ENCODE measurements around the gene CNTN4. TPM values are rescaled to one million over a fixed set of nuclear protein-coding genes. Genes with fewer than 3 reads are reported as not detected.

CNTN4 gene
- total RNA-seq, 1 donor from 2014 or later, result 37.5 TPM

GRCh38 chr3:2783261-2783660 lies 684.6 kb downstream of the CNTN4 start:
- intact Hi-C loops (cut with DNase I), result no loop called here
- H3K9me3 ChIP-seq, result no peaks in the 10 kb centered on the region
- no peaks in the 10 kb centered on the region for H3K4me1 ChIP-seq
- no peak for DNase-seq (ENCODE audit: low spot score in 2 of 2)
- H3K4me3 ChIP-seq, result no peak overlapping the region
- H3K27ac ChIP-seq, result no peak overlapping the region
- no peaks in the 10 kb centered on the region for H3K27me3 ChIP-seq
- TF ChIP-seq CTCF (IDR thresholded peaks at IDR 0.05), result no peak
- no peaks in the 10 kb centered on the region for H3K36me3 ChIP-seq

- no peaks in the 10 kb centered on the region for H3K4me1 ChIP-seq
- intact Hi-C loops (cut with DNase I), result no loop called here
- H3K9me3 ChIP-seq, result no peaks in the 10 kb centered on the region
- H3K27ac ChIP-seq, result no peak overlapping the region
- no peak overlapping the region for H3K4me3 ChIP-seq
- no peaks in the 10 kb centered on the region for H3K36me3 ChIP-seq
- no peaks in the 10 kb centered on the region for H3K27me3 ChIP-seq
- DNase-seq (ENCODE audit: low spot score in 2 of 2), result no peak
- TF ChIP-seq CTCF (IDR thresholded peaks at IDR 0.05), result no peak
Observed at GRCh38 chr3:2784627-2785026, 686.0 kb downstream of the CNTN4 start.

- no peak for DNase-seq (ENCODE audit: low spot score in 2 of 2)
- TF ChIP-seq CTCF (IDR thresholded peaks at IDR 0.05), result no peak
- Histone ChIP-seq H3K27ac (no peak overlapping the region), H3K4me3 (no peak overlapping the region), H3K27me3 (no peaks in the 10 kb centered on the region), H3K4me1 (no peaks in the 10 kb centered on the region), H3K9me3 (no peaks in the 10 kb centered on the region), H3K36me3 (no peaks in the 10 kb centered on the region)
- intact Hi-C loops (cut with DNase I), result no loop called here
Observed at GRCh38 chr3:2790266-2790815, 691.7 kb downstream of the CNTN4 start.

GRCh38 chr3:2792432-2792831 lies 693.8 kb downstream of the CNTN4 start:
- Histone ChIP-seq H3K27me3 (no peaks in the 10 kb centered on the region), H3K4me1 (no peaks in the 10 kb centered on the region), H3K4me3 (no peak overlapping the region), H3K36me3 (no peaks in the 10 kb centered on the region), H3K27ac (no peak overlapping the region), H3K9me3 (no peaks in the 10 kb centered on the region)
- no peak for TF ChIP-seq CTCF (IDR thresholded peaks at IDR 0.05)
- no peak for DNase-seq (ENCODE audit: low spot score in 2 of 2)
- intact Hi-C loops (cut with DNase I), result no loop called here

- Histone ChIP-seq H3K4me1 (no peaks in the 10 kb centered on the region), H3K27me3 (no peaks in the 10 kb centered on the region), H3K36me3 (no peaks in the 10 kb centered on the region), H3K9me3 (no peaks in the 10 kb centered on the region), H3K27ac (no peak overlapping the region), H3K4me3 (no peak overlapping the region)
- intact Hi-C loops (cut with DNase I), result no loop called here
- no peak for TF ChIP-seq CTCF (IDR thresholded peaks at IDR 0.05)
- DNase-seq (ENCODE audit: low spot score in 2 of 2), result no peak
Observed at GRCh38 chr3:2793987-2794386, 695.3 kb downstream of the CNTN4 start.

GRCh38 chr3:2802429-2802828 lies 703.8 kb downstream of the CNTN4 start:
- intact Hi-C loops (cut with DNase I), result no loop called here
- Histone ChIP-seq H3K4me3 (no peak overlapping the region), H3K4me1 (no peaks in the 10 kb centered on the region), H3K27me3 (no peaks in the 10 kb centered on the region), H3K36me3 (no peaks in the 10 kb centered on the region), H3K9me3 (no peaks in the 10 kb centered on the region), H3K27ac (no peak overlapping the region)
- no peak for DNase-seq (ENCODE audit: low spot score in 2 of 2)
- TF ChIP-seq CTCF (IDR thresholded peaks at IDR 0.05), result no peak
